GM10266 (cell line): ENCODE measurements around the gene AGAP1.

Experiments
- DNase-seq: peaks from one replicate; pipeline ENCODE4 v3.0.0; 2012; ENCODE audit errors: extremely low spot score
- TF ChIP-seq, protein P1 (sequence below): IDR thresholded peaks from 2 replicates; pipeline ENCODE4 v1.5.1; 2012; ENCODE audit warnings: mild to moderate bottlenecking, low read depth; ENCODE audit not compliant: control insufficient read depth, insufficient read depth; ENCODE audit errors: missing control alignments

The AGAP1 gene

DNA sequence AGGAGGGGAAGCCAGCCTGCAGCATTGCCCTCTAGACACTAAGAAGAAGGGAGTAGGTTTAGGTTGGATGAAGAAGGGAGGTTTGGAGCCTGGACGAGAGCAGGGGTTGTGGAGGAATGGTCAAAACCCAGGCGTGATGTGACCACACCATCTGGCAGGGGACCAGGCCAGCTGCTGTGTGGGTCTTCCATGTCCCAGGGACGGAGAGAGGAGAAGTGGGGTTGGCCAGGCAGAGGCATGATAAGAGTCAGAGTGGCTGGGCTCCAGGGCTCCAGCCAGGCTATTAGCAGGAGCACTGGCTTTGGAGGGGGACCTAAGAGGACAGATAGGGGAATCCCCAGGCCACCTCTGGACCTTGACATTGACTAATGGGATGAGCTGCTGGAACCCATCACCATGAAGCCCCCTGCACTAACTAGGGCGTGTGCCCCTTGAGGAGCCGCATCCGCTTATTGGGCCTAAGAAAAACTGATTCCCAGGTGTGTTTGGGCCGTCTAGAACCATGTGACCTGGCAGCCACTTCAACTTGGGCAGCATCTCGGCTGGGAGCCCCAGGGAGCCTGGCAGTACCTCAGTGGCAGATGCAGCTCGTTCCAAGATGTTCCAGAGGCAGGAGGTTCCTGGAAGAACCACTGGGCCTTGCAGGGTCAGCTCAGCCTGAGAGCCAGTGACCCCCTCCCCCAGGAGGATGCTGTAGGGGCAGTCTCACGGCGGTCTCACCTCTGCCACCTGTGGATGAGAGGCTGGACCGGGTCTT lies 235.1 kb downstream of the AGAP1 start:
- no peak for DNase-seq

DNA sequence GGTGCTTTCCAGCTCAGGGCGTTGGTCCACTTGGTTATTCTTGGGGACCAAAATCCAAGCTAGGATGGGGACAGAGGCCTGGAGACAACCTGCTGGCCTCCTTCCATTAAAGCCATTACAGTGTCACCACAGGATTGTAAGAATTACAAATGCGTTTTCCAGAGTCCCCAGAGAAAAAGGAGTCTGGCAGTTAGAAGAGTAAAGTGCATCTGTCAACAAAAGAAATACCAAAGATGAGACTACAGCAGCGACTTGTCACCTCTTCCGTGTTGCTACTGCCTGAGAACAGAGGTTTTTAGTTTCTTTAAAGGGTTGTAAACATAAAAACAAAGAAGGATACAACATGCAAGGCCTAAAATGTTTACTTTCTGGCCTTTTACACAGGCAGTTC lies 235.7 kb downstream of the AGAP1 start:
- TF ChIP-seq, protein P1, sequence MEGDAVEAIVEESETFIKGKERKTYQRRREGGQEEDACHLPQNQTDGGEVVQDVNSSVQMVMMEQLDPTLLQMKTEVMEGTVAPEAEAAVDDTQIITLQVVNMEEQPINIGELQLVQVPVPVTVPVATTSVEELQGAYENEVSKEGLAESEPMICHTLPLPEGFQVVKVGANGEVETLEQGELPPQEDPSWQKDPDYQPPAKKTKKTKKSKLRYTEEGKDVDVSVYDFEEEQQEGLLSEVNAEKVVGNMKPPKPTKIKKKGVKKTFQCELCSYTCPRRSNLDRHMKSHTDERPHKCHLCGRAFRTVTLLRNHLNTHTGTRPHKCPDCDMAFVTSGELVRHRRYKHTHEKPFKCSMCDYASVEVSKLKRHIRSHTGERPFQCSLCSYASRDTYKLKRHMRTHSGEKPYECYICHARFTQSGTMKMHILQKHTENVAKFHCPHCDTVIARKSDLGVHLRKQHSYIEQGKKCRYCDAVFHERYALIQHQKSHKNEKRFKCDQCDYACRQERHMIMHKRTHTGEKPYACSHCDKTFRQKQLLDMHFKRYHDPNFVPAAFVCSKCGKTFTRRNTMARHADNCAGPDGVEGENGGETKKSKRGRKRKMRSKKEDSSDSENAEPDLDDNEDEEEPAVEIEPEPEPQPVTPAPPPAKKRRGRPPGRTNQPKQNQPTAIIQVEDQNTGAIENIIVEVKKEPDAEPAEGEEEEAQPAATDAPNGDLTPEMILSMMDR, result no peak
- DNase-seq, result no peak

More for the DNA sequence above, 235.1 kb downstream of the AGAP1 start:
- TF ChIP-seq, protein P1, result no peak

DNA sequence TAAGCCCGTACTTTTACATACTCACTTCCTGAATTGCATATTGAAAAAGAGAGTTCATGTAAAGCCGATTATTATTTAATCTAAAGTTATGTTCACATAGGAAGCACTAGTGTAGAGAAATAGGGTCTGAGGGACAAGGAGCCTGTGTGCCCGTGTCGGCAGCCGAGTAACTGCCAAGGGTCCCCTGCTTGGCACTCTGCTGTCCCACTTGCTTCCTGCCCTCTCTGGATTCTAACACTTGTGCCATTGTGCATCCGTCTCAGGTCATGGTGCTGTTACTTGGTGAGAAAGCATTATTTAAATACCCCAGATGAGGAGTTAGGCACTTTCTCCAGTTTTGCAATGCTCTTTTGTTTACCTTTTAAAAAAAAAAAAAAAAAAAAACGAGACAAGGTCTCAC lies 236.3 kb downstream of the AGAP1 start:
- no peak for DNase-seq
- TF ChIP-seq, protein P1, result no peak

DNA sequence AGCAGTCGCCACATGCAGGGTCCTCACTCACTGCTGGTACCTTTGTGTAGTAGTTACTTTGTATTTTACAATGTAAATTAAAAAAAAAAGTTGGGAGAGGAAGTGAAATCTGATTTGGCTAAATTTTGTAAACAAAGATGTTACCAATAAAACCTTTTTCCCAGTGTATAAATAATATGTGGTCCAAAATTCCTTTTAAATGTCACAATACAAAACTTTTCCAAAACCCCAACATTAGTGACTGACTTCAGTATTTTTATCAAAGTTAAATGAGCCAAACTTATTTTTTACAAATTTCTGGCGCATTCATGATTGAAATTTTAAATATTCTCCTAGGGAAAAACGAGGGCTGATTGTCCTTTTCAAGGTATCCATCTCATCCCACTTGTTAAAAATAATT lies 239.9 kb downstream of the AGAP1 start:
- no peak for DNase-seq
- TF ChIP-seq, protein P1, result no peak

DNA sequence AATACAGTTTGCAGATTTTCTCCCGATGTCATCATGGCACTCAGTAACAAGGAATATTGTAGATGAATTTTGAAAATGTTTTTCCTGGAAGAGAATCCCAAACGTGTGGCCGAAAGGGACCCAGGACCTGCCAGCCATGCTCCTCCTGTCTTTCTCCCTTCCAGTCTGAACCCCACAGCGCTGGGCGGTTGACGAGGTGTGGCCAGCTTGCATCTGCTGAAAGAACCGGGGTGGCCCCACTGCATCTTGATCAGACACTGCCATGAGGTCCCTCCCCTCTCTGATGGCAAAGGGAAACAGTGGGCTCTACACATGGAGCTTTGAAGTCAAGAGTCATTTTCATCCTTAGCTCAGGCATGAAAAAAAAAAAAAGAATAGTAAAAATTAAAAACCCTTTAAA lies 240.3 kb downstream of the AGAP1 start:
- DNase-seq, result no peak
- TF ChIP-seq, protein P1, result no peak

DNA sequence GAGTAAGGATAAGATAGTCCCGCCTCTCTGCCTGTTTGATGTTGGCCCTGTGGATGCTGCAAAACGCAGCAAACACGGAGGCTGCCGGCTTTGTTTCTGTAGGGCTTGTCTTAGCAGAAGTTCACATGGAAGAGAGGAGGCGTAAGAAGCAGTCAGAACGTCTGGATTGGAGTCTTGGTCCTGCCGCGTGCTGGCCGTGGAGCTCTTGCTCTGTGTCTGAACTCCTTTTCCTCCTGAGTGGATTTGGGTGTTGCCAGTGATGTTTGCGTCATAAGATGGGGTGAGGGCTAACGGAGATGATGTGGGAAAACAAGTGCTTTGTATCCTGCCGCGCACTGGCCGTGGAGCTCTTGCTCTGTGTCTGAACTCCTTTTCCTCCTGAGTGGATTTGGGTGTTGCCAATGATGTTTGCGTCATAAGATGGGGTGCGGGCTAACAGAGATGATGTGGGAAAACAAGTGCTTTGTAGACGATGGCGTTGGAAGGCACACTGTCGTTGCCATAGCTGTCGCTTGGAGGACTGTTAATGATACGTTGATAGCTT lies 240.9 kb downstream of the AGAP1 start:
- TF ChIP-seq, protein P1, result no peak
- DNase-seq, result no peak

DNA sequence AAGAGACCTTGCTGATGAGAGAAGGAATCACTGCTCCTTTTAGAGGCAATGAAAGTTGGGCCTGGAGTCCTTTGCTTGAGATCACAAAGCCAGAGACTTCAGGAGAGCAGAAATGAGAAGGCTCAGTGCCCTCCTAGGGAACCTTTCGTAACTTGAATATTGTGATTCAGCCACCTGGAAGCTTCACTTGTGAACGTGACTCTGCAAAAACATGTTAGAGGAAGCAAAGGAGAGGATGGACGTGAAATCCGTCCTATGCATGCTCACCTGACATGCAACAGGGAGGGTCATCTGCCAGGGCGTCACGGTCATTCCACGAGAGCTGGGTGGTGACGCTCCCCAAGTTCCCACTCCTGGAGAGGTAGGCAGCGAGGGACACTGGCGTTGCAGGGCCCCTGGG lies 243.6 kb downstream of the AGAP1 start:
- DNase-seq, result no peak
- TF ChIP-seq, protein P1, result no peak
